ENCODE data around the gene CDC23.

Gene CDC23, protein sequence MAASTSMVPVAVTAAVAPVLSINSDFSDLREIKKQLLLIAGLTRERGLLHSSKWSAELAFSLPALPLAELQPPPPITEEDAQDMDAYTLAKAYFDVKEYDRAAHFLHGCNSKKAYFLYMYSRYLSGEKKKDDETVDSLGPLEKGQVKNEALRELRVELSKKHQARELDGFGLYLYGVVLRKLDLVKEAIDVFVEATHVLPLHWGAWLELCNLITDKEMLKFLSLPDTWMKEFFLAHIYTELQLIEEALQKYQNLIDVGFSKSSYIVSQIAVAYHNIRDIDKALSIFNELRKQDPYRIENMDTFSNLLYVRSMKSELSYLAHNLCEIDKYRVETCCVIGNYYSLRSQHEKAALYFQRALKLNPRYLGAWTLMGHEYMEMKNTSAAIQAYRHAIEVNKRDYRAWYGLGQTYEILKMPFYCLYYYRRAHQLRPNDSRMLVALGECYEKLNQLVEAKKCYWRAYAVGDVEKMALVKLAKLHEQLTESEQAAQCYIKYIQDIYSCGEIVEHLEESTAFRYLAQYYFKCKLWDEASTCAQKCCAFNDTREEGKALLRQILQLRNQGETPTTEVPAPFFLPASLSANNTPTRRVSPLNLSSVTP

DNA sequence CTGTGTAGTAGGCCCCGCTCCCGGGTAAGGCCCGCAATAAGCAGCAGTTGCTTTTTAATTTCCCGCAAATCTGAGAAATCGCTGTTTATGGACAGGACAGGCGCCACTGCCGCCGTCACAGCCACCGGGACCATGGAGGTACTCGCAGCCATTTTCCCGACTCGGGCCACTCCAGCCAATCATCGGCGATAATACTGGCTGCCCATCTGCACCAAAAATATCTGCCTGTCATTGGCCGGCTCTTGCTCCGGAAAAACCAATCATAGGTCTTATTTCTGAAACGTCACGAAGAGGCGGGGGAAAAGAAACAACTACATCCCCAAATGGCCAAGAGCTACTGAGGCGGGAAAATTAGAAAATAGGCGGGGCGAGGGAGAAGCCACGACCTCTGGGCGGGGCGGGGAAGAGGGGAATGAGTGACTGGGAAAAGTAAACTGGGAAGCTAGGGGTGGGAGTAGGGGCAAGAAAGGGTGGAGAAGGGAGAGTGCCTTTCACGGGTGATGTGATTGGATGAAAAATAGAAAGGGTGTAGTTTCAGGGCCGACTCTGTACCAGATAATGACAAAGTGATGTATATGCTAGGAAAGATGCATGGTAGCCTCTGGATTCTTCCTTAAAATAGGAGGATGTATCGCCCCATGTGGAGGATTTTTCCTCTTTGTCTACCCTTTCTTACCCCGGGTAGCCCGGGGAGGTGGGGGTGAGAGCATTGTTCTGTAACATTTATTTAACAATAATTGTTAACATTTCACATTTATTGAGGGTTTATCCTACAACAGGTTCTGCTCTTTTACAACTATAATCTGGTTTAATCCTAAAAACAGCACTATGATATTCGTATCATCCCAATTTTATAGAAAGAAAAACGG, at the start of gene CDC23:
Gene CDC23 (minus strand): TSS at position 163 of the 869 bp plus-strand sequence. CDS start 11 bp downstream, at position 152.
- peak within 1 kb of the TSS; percentile 60 for H3K27ac ChIP-seq (ENCODE audit: low read length)
- peak within 1 kb of the TSS; percentile 84 for H3K9ac ChIP-seq (ENCODE audit: low read length)
- peaks cover 4% of the 10 kb centered on the region; the same call in 1 of the 2 replicates for H3K4me1 ChIP-seq (ENCODE audit: low read length)
- no peaks in the 10 kb centered on the region for H3K27me3 ChIP-seq (ENCODE audit: low read depth, low read length)
- no peaks in the 10 kb centered on the region for H4K20me1 ChIP-seq (ENCODE audit: insufficient read depth, low read length)
- peaks cover 44% of the 10 kb centered on the region for H3K79me2 ChIP-seq (ENCODE audit: low read length)
- no peaks in the 10 kb centered on the region for H3K9me3 ChIP-seq (ENCODE audit: insufficient read depth, low read length)
- peak within 1 kb of the TSS; percentile 95 for H3K4me3 ChIP-seq (ENCODE audit: low read length)
- H3K36me3 ChIP-seq (replicated peaks; ENCODE audit: low read depth, low read length) = no peaks in the 10 kb centered on the region
- H3K4me2 ChIP-seq (ENCODE audit: low read length) = peak within 1 kb of the TSS; percentile 81
- peak within 1 kb of the TSS; percentile 86 for H2AFZ ChIP-seq (ENCODE audit: low read depth, low read length)
- TF ChIP-seq, protein P1, sequence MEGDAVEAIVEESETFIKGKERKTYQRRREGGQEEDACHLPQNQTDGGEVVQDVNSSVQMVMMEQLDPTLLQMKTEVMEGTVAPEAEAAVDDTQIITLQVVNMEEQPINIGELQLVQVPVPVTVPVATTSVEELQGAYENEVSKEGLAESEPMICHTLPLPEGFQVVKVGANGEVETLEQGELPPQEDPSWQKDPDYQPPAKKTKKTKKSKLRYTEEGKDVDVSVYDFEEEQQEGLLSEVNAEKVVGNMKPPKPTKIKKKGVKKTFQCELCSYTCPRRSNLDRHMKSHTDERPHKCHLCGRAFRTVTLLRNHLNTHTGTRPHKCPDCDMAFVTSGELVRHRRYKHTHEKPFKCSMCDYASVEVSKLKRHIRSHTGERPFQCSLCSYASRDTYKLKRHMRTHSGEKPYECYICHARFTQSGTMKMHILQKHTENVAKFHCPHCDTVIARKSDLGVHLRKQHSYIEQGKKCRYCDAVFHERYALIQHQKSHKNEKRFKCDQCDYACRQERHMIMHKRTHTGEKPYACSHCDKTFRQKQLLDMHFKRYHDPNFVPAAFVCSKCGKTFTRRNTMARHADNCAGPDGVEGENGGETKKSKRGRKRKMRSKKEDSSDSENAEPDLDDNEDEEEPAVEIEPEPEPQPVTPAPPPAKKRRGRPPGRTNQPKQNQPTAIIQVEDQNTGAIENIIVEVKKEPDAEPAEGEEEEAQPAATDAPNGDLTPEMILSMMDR (IDR thresholded peaks at IDR 0.05; ENCODE audit: low read depth, low read length) = no peak
- TF ChIP-seq EZH2phosphoT487 (IDR thresholded peaks at IDR 0.05; ENCODE audit: low read depth) = no peak

DNA sequence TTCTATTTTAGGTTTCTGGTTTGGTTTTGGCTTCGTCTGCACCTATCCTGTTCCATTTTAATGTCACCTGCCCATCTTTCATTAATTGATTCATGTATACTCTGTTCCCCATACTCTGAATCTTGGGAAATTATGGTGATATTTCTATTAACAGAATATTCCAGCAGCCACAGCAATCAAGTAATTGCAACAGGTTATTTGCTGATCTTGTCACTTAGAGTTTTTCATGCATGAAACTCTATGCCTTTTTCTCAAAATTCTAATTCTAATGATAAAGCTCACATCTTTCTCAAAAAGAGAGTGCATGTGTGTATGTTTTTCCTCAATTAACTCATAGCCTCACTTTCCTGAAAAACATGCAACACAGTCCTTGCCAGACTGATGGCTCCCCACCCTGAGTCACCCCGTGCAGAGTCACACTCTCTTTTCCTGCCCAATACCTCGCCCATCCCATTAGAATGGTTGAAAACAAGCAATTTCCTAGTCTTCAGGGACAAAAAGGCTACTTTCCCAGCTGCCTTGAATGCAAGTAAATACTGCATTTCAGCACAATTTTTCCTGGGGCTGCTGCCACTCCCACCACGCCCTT, 45.7 kb upstream of the CDC23 start:
- TF ChIP-seq, protein P1 (IDR thresholded peaks at IDR 0.05; ENCODE audit: low read depth, low read length) = no peak
- no peak for TF ChIP-seq EZH2phosphoT487 (IDR thresholded peaks at IDR 0.05; ENCODE audit: low read depth)
- Histone ChIP-seq H3K27me3 (ENCODE audit: low read depth, low read length) (no peaks in the 10 kb centered on the region), H3K4me3 (ENCODE audit: low read length) (no peak overlapping the region), H3K79me2 (ENCODE audit: low read length) (no peaks in the 10 kb centered on the region), H2AFZ (ENCODE audit: low read depth, low read length) (no peak overlapping the region), H3K9ac (ENCODE audit: low read length) (no peak overlapping the region), H3K4me1 (ENCODE audit: low read length) (no peaks in the 10 kb centered on the region), H3K4me2 (ENCODE audit: low read length) (no peak overlapping the region), H3K27ac (ENCODE audit: low read length) (no peak overlapping the region), H4K20me1 (ENCODE audit: insufficient read depth, low read length) (no peaks in the 10 kb centered on the region), H3K9me3 (ENCODE audit: insufficient read depth, low read length) (no peaks in the 10 kb centered on the region), H3K36me3 (replicated peaks; ENCODE audit: low read depth, low read length) (no peaks in the 10 kb centered on the region)

DNA sequence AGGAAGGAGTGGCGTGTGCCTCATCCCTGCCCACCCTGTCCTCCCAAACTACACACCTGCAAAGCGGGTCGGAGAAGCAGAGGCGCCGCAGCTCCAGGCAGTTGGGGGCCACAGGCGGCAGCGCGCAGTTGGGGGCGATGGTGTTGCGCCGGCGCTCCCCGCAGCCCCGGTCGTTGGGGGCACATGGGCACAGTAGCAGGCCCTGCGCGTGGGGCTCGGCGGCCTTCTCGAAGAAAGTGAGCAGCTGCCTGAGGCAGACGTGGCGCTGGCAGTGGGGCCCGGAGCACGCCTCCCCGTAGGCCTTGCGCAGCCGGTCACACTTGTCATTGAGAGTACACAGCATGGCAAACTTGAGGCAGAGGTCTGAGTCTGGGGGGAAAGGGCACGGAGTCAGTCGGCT, 44.5 kb upstream of the CDC23 start:
- no peaks in the 10 kb centered on the region for H4K20me1 ChIP-seq (ENCODE audit: insufficient read depth, low read length)
- H3K4me1 ChIP-seq (ENCODE audit: low read length) = no peaks in the 10 kb centered on the region
- no peak overlapping the region for H3K4me3 ChIP-seq (ENCODE audit: low read length)
- no peak overlapping the region for H3K9ac ChIP-seq (ENCODE audit: low read length)
- no peak overlapping the region for H3K27ac ChIP-seq (ENCODE audit: low read length)
- no peak for TF ChIP-seq EZH2phosphoT487 (IDR thresholded peaks at IDR 0.05; ENCODE audit: low read depth)
- TF ChIP-seq, protein P1 (IDR thresholded peaks at IDR 0.05; ENCODE audit: low read depth, low read length) = no peak
- no peaks in the 10 kb centered on the region for H3K9me3 ChIP-seq (ENCODE audit: insufficient read depth, low read length)
- H3K27me3 ChIP-seq (ENCODE audit: low read depth, low read length) = no peaks in the 10 kb centered on the region
- no peak overlapping the region for H2AFZ ChIP-seq (ENCODE audit: low read depth, low read length)
- no peaks in the 10 kb centered on the region for H3K79me2 ChIP-seq (ENCODE audit: low read length)
- no peaks in the 10 kb centered on the region for H3K36me3 ChIP-seq (replicated peaks; ENCODE audit: low read depth, low read length)
- no peak overlapping the region for H3K4me2 ChIP-seq (ENCODE audit: low read length)
